Measurements from ENCODE around the gene SNX33. TPM values are rescaled to one million over a fixed set of nuclear protein-coding genes. Genes with fewer than 3 reads are reported as not detected.

The SNX33 gene
- total and polyA plus RNA-seq, 2 of the 13 experiments (the other 11 are each of a cell fraction or from before 2014, with no cell fraction given): 11.0 to 11.6 TPM

GRCh38 chr15:75661100-75661755 lies 13.5 kb downstream of the SNX33 start (continued):
- TF ChIP-seq FOXJ3 (CRISPR knock-in tag; IDR thresholded peaks at IDR 0.05; ENCODE audit: borderline replicate concordance): no peak
- TF ChIP-seq, protein P1, sequence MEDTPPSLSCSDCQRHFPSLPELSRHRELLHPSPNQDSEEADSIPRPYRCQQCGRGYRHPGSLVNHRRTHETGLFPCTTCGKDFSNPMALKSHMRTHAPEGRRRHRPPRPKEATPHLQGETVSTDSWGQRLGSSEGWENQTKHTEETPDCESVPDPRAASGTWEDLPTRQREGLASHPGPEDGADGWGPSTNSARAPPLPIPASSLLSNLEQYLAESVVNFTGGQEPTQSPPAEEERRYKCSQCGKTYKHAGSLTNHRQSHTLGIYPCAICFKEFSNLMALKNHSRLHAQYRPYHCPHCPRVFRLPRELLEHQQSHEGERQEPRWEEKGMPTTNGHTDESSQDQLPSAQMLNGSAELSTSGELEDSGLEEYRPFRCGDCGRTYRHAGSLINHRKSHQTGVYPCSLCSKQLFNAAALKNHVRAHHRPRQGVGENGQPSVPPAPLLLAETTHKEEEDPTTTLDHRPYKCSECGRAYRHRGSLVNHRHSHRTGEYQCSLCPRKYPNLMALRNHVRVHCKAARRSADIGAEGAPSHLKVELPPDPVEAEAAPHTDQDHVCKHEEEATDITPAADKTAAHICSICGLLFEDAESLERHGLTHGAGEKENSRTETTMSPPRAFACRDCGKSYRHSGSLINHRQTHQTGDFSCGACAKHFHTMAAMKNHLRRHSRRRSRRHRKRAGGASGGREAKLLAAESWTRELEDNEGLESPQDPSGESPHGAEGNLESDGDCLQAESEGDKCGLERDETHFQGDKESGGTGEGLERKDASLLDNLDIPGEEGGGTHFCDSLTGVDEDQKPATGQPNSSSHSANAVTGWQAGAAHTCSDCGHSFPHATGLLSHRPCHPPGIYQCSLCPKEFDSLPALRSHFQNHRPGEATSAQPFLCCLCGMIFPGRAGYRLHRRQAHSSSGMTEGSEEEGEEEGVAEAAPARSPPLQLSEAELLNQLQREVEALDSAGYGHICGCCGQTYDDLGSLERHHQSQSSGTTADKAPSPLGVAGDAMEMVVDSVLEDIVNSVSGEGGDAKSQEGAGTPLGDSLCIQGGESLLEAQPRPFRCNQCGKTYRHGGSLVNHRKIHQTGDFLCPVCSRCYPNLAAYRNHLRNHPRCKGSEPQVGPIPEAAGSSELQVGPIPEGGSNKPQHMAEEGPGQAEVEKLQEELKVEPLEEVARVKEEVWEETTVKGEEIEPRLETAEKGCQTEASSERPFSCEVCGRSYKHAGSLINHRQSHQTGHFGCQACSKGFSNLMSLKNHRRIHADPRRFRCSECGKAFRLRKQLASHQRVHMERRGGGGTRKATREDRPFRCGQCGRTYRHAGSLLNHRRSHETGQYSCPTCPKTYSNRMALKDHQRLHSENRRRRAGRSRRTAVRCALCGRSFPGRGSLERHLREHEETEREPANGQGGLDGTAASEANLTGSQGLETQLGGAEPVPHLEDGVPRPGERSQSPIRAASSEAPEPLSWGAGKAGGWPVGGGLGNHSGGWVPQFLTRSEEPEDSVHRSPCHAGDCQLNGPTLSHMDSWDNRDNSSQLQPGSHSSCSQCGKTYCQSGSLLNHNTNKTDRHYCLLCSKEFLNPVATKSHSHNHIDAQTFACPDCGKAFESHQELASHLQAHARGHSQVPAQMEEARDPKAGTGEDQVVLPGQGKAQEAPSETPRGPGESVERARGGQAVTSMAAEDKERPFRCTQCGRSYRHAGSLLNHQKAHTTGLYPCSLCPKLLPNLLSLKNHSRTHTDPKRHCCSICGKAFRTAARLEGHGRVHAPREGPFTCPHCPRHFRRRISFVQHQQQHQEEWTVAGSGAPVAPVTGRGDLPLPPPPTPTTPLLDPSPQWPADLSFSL (CRISPR knock-in tag; IDR thresholded peaks at IDR 0.05): no peak
- no peak for TF ChIP-seq CSRNP2 (CRISPR knock-in tag; conservative IDR thresholded peaks at IDR 0.05; ENCODE audit: low read depth)
- no peak for TF ChIP-seq LRRFIP1 (CRISPR knock-in tag; conservative IDR thresholded peaks at IDR 0.05)
- no peak for TF ChIP-seq ZNF367 (CRISPR knock-in tag; IDR thresholded peaks at IDR 0.05; ENCODE audit: borderline replicate concordance)
- TF ChIP-seq EHMT2 (IDR thresholded peaks at IDR 0.05; ENCODE audit: borderline replicate concordance, low read depth, low read length): no peak
- TF ChIP-seq, protein P2, sequence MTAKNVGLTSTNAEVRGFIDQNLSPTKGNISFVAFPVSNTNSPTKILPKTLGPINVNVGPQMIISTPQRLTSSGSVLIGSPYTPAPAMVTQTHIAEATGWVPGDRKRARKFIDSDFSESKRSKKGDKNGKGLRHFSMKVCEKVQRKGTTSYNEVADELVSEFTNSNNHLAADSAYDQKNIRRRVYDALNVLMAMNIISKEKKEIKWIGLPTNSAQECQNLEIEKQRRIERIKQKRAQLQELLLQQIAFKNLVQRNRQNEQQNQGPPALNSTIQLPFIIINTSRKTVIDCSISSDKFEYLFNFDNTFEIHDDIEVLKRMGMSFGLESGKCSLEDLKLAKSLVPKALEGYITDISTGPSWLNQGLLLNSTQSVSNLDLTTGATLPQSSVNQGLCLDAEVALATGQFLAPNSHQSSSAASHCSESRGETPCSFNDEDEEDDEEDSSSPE (CRISPR knock-in tag; IDR thresholded peaks at IDR 0.05): no peak; the same call in 1 of the 2 replicates
- TF ChIP-seq ZNF780A (CRISPR knock-in tag; IDR thresholded peaks at IDR 0.05): no peak
- peak; percentile 56 for TF ChIP-seq ZFX (CRISPR knock-in tag; IDR thresholded peaks at IDR 0.05; ENCODE audit: low read depth)
- TF ChIP-seq, protein P3, sequence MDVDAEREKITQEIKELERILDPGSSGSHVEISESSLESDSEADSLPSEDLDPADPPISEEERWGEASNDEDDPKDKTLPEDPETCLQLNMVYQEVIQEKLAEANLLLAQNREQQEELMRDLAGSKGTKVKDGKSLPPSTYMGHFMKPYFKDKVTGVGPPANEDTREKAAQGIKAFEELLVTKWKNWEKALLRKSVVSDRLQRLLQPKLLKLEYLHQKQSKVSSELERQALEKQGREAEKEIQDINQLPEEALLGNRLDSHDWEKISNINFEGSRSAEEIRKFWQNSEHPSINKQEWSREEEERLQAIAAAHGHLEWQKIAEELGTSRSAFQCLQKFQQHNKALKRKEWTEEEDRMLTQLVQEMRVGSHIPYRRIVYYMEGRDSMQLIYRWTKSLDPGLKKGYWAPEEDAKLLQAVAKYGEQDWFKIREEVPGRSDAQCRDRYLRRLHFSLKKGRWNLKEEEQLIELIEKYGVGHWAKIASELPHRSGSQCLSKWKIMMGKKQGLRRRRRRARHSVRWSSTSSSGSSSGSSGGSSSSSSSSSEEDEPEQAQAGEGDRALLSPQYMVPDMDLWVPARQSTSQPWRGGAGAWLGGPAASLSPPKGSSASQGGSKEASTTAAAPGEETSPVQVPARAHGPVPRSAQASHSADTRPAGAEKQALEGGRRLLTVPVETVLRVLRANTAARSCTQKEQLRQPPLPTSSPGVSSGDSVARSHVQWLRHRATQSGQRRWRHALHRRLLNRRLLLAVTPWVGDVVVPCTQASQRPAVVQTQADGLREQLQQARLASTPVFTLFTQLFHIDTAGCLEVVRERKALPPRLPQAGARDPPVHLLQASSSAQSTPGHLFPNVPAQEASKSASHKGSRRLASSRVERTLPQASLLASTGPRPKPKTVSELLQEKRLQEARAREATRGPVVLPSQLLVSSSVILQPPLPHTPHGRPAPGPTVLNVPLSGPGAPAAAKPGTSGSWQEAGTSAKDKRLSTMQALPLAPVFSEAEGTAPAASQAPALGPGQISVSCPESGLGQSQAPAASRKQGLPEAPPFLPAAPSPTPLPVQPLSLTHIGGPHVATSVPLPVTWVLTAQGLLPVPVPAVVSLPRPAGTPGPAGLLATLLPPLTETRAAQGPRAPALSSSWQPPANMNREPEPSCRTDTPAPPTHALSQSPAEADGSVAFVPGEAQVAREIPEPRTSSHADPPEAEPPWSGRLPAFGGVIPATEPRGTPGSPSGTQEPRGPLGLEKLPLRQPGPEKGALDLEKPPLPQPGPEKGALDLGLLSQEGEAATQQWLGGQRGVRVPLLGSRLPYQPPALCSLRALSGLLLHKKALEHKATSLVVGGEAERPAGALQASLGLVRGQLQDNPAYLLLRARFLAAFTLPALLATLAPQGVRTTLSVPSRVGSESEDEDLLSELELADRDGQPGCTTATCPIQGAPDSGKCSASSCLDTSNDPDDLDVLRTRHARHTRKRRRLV (CRISPR knock-in tag; IDR thresholded peaks at IDR 0.05): no peak
